Measurements from ENCODE around the gene PLD5. TPM values are rescaled to one million over a fixed set of nuclear protein-coding genes. Genes with fewer than 3 reads are reported as not detected.

PLD5 gene
- total and polyA plus RNA-seq, 2 of the 13 experiments (the other 11 are each of a cell fraction or from before 2014, with no cell fraction given): not detected

DNA sequence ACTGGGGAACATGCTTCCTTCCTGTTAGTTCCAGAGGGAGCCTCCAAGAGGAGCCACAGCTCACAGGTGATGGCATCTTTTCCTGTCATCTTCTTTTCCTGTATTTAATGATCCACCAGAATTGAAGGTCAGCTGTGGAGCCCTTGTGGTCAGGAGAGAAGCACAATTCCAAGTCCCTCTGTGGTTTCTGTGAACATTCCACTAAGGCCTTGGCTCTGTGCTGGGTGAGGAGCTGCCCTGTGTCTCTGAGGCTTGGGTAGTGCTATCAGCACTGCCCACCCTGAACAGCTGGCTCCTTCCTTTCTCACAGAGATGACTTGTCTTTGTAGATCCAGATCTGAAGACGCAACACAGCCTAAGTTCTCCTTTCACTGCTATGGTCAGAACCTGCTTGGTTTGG lies 383.7 kb downstream of the PLD5 start:
- DNase-seq (ENCODE audit: low spot score) (no peak), FAIRE-seq (no peak), ATAC-seq (no peak)
- H4K20me1 ChIP-seq (ENCODE audit: insufficient read depth, low read length): no peaks in the 10 kb centered on the region
- no TSS peak for BruUV-seq (replicated peaks)
- ChIA-PET POLR2A (no interaction called here), CTCF (ENCODE audit: low intra/inter-chr PET ratio, low total read pairs) (no interaction called here)
- H3K9ac ChIP-seq (ENCODE audit: insufficient read depth, low read depth, low read length): no peak overlapping the region
- 0% methylated on average over 1 of the region's 1 CpG for WGBS (ENCODE audit: low lambda C conversion rate)
- H3K27me3 ChIP-seq (ENCODE audit: control insufficient read depth in 1 of 2, insufficient read depth in 2 of 2, low read length in 2 of 2): no peaks in the 10 kb centered on the region
- H3K4me3 ChIP-seq (replicated peaks in 1 of 3; ENCODE audit: insufficient read depth in 1 of 3, low read depth in 2 of 3, low read length in 3 of 3): no peak overlapping the region
- no peaks in the 10 kb centered on the region for H3K9me3 ChIP-seq (ENCODE audit: low read length)
- no peak overlapping the region for H3K4me2 ChIP-seq (ENCODE audit: low read depth, low read length)
- H3K4me1 ChIP-seq (ENCODE audit: insufficient read depth, low read length): no peaks in the 10 kb centered on the region
- H3K79me2 ChIP-seq (ENCODE audit: insufficient read depth, low read length): no peaks in the 10 kb centered on the region
- intact Hi-C loops (cut with micrococcal nuclease; ENCODE audit: unreplicated experiment): no loop called here
- no peak overlapping the region for H2AFZ ChIP-seq (ENCODE audit: low read length)
- H3K36me3 ChIP-seq (replicated peaks in 1 of 2; ENCODE audit: control insufficient read depth in 1 of 2, insufficient read depth in 2 of 2, low read length in 2 of 2): no peaks in the 10 kb centered on the region
- in situ Hi-C loops (cut with HindIII; ENCODE audit: extremely low pct_ligation_motif_present, low pct_unique_long_range_greater_than_20kb): no loop called here
- H3K27ac ChIP-seq (ENCODE audit: extremely low read length, insufficient read depth, low read length): no peak overlapping the region
- TF ChIP-seq ZFP41 (CRISPR knock-in tag; IDR thresholded peaks at IDR 0.05; ENCODE audit: borderline replicate concordance) (no peak), AKAP8 (CRISPR knock-in tag; IDR thresholded peaks at IDR 0.05) (no peak), ZNF501 (CRISPR knock-in tag; IDR thresholded peaks at IDR 0.05) (no peak), RORA (CRISPR knock-in tag; IDR thresholded peaks at IDR 0.05) (no peak), ZNF782 (CRISPR knock-in tag; IDR thresholded peaks at IDR 0.05; ENCODE audit: borderline replicate concordance) (no peak), ZNF841 (CRISPR knock-in tag; IDR thresholded peaks at IDR 0.05; ENCODE audit: borderline replicate concordance) (no peak), NCOA5 (CRISPR knock-in tag; IDR thresholded peaks at IDR 0.05) (no peak), PAX8 (CRISPR knock-in tag; IDR thresholded peaks at IDR 0.05; ENCODE audit: borderline replicate concordance) (no peak)
- TF ChIP-seq, protein P1, sequence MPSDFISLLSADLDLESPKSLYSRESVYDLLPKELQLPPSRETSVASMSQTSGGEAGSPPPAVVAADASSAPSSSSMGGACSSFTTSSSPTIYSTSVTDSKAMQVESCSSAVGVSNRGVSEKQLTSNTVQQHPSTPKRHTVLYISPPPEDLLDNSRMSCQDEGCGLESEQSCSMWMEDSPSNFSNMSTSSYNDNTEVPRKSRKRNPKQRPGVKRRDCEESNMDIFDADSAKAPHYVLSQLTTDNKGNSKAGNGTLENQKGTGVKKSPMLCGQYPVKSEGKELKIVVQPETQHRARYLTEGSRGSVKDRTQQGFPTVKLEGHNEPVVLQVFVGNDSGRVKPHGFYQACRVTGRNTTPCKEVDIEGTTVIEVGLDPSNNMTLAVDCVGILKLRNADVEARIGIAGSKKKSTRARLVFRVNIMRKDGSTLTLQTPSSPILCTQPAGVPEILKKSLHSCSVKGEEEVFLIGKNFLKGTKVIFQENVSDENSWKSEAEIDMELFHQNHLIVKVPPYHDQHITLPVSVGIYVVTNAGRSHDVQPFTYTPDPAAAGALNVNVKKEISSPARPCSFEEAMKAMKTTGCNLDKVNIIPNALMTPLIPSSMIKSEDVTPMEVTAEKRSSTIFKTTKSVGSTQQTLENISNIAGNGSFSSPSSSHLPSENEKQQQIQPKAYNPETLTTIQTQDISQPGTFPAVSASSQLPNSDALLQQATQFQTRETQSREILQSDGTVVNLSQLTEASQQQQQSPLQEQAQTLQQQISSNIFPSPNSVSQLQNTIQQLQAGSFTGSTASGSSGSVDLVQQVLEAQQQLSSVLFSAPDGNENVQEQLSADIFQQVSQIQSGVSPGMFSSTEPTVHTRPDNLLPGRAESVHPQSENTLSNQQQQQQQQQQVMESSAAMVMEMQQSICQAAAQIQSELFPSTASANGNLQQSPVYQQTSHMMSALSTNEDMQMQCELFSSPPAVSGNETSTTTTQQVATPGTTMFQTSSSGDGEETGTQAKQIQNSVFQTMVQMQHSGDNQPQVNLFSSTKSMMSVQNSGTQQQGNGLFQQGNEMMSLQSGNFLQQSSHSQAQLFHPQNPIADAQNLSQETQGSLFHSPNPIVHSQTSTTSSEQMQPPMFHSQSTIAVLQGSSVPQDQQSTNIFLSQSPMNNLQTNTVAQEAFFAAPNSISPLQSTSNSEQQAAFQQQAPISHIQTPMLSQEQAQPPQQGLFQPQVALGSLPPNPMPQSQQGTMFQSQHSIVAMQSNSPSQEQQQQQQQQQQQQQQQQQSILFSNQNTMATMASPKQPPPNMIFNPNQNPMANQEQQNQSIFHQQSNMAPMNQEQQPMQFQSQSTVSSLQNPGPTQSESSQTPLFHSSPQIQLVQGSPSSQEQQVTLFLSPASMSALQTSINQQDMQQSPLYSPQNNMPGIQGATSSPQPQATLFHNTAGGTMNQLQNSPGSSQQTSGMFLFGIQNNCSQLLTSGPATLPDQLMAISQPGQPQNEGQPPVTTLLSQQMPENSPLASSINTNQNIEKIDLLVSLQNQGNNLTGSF (CRISPR knock-in tag; IDR thresholded peaks at IDR 0.05): no peak
- TF ChIP-seq, protein P2, sequence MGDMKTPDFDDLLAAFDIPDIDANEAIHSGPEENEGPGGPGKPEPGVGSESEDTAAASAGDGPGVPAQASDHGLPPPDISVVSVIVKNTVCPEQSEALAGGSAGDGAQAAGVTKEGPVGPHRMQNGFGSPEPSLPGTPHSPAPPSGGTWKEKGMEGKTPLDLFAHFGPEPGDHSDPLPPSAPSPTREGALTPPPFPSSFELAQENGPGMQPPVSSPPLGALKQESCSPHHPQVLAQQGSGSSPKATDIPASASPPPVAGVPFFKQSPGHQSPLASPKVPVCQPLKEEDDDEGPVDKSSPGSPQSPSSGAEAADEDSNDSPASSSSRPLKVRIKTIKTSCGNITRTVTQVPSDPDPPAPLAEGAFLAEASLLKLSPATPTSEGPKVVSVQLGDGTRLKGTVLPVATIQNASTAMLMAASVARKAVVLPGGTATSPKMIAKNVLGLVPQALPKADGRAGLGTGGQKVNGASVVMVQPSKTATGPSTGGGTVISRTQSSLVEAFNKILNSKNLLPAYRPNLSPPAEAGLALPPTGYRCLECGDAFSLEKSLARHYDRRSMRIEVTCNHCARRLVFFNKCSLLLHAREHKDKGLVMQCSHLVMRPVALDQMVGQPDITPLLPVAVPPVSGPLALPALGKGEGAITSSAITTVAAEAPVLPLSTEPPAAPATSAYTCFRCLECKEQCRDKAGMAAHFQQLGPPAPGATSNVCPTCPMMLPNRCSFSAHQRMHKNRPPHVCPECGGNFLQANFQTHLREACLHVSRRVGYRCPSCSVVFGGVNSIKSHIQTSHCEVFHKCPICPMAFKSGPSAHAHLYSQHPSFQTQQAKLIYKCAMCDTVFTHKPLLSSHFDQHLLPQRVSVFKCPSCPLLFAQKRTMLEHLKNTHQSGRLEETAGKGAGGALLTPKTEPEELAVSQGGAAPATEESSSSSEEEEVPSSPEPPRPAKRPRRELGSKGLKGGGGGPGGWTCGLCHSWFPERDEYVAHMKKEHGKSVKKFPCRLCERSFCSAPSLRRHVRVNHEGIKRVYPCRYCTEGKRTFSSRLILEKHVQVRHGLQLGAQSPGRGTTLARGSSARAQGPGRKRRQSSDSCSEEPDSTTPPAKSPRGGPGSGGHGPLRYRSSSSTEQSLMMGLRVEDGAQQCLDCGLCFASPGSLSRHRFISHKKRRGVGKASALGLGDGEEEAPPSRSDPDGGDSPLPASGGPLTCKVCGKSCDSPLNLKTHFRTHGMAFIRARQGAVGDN (CRISPR knock-in tag; IDR thresholded peaks at IDR 0.05): no peak
- TF ChIP-seq, protein P3, sequence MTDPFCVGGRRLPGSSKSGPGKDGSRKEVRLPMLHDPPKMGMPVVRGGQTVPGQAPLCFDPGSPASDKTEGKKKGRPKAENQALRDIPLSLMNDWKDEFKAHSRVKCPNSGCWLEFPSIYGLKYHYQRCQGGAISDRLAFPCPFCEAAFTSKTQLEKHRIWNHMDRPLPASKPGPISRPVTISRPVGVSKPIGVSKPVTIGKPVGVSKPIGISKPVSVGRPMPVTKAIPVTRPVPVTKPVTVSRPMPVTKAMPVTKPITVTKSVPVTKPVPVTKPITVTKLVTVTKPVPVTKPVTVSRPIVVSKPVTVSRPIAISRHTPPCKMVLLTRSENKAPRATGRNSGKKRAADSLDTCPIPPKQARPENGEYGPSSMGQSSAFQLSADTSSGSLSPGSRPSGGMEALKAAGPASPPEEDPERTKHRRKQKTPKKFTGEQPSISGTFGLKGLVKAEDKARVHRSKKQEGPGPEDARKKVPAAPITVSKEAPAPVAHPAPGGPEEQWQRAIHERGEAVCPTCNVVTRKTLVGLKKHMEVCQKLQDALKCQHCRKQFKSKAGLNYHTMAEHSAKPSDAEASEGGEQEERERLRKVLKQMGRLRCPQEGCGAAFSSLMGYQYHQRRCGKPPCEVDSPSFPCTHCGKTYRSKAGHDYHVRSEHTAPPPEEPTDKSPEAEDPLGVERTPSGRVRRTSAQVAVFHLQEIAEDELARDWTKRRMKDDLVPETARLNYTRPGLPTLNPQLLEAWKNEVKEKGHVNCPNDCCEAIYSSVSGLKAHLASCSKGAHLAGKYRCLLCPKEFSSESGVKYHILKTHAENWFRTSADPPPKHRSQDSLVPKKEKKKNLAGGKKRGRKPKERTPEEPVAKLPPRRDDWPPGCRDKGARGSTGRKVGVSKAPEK (CRISPR knock-in tag; IDR thresholded peaks at IDR 0.05; ENCODE audit: borderline replicate concordance): no peak
